IPS DF 4.7 (cell line): ENCODE results near the gene VMAC.

Experiments
- DNase-seq: peaks from one replicate; pipeline ENCODE4 v3.0.0-alpha.2; 2013; ENCODE audit warnings: low spot score; ENCODE audit errors: extremely low read depth

Gene VMAC

GRCh38 chr19:5927441-5927821, 22.8 kb downstream of the VMAC start:
- DNase-seq: no peak

GRCh38 chr19:5929179-5929578, 24.5 kb downstream of the VMAC start:
- no peak for DNase-seq

- no peak for DNase-seq
Measured at GRCh38 chr19:5929625-5930024, 25.0 kb downstream of the VMAC start.

GRCh38 chr19:5931251-5931650, 26.6 kb downstream of the VMAC start:
- no peak for DNase-seq

- no peak for DNase-seq
Measured at GRCh38 chr19:5932146-5932545, 27.5 kb downstream of the VMAC start.

GRCh38 chr19:5932609-5933262, 28.1 kb downstream of the VMAC start:
- no peak for DNase-seq

- no peak for DNase-seq
Measured at GRCh38 chr19:5933391-5934068, 28.9 kb downstream of the VMAC start.

GRCh38 chr19:5934069-5934401, 29.4 kb downstream of the VMAC start:
- no peak for DNase-seq

GRCh38 chr19:5934774-5935472, 30.3 kb downstream of the VMAC start:
- no peak for DNase-seq

GRCh38 chr19:5935473-5936291, 31.0 kb downstream of the VMAC start:
- no peak for DNase-seq

- no peak for DNase-seq
Measured at GRCh38 chr19:5936292-5936592, 31.6 kb downstream of the VMAC start.

- DNase-seq: no peak
Measured at GRCh38 chr19:5937550-5937949, 32.9 kb downstream of the VMAC start.

- DNase-seq: no peak
Measured at GRCh38 chr19:5940260-5941208, 35.9 kb downstream of the VMAC start.

GRCh38 chr19:5941673-5942072, 37.0 kb downstream of the VMAC start:
- no peak for DNase-seq

- DNase-seq: no peak
Measured at GRCh38 chr19:5943045-5943444, 38.4 kb downstream of the VMAC start.

GRCh38 chr19:5943623-5944022, 39.0 kb downstream of the VMAC start:
- DNase-seq: no peak

- no peak for DNase-seq
Measured at GRCh38 chr19:5947435-5947834, 42.8 kb downstream of the VMAC start.

GRCh38 chr19:5948752-5949564, 44.3 kb downstream of the VMAC start:
- no peak for DNase-seq

- no peak for DNase-seq
Measured at GRCh38 chr19:5949792-5950305, 45.2 kb downstream of the VMAC start.

- DNase-seq: no peak
Measured at GRCh38 chr19:5950741-5951140, 46.1 kb downstream of the VMAC start.
